ENCODE results near the gene CALHM2. TPM values are rescaled to one million over a fixed set of nuclear protein-coding genes. Genes with fewer than 3 reads are reported as not detected.

Gene CALHM2
- total and polyA plus RNA-seq, 2 experiments from 2014 or later, result 3.2 to 7.9 TPM

DNA sequence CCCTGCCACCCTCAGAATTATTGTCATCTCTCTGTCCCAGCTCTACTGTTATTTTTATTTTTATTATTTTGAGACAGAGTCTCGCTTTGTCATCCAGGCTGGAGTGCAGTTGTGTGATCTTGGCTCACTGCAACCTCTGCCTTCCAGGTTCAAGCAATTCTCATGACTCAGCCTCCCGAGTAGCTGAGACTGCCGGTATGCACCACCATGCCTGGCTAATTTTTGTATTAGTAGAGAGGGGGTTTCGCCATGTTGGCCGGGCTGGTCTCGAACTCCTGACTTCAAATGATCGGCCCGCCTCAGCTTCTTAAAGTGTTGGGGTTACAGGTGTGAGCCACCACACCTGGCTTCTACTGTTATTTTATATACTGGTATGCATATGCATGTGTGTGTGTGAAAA lies 11.0 kb downstream of the CALHM2 start:
- TF ChIP-seq EZH2phosphoT487 (IDR thresholded peaks at IDR 0.05; ENCODE audit: low read depth, severe bottlenecking, unreplicated experiment) (no peak), EZH2 (IDR thresholded peaks at IDR 0.05; ENCODE audit: borderline replicate concordance) (no peak)
- TF ChIP-seq, protein P1, sequence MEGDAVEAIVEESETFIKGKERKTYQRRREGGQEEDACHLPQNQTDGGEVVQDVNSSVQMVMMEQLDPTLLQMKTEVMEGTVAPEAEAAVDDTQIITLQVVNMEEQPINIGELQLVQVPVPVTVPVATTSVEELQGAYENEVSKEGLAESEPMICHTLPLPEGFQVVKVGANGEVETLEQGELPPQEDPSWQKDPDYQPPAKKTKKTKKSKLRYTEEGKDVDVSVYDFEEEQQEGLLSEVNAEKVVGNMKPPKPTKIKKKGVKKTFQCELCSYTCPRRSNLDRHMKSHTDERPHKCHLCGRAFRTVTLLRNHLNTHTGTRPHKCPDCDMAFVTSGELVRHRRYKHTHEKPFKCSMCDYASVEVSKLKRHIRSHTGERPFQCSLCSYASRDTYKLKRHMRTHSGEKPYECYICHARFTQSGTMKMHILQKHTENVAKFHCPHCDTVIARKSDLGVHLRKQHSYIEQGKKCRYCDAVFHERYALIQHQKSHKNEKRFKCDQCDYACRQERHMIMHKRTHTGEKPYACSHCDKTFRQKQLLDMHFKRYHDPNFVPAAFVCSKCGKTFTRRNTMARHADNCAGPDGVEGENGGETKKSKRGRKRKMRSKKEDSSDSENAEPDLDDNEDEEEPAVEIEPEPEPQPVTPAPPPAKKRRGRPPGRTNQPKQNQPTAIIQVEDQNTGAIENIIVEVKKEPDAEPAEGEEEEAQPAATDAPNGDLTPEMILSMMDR (IDR thresholded peaks at IDR 0.05; ENCODE audit: poor library complexity), result no peak
- Histone ChIP-seq H3K27me3 (no peaks in the 10 kb centered on the region), H3K4me1 (ENCODE audit: insufficient read depth) (no peaks in the 10 kb centered on the region), H3K79me2 (no peaks in the 10 kb centered on the region), H3K9me3 (ENCODE audit: low read depth) (no peaks in the 10 kb centered on the region), H3K27ac (no peak overlapping the region), H3K36me3 (replicated peaks; ENCODE audit: insufficient read depth, low read depth) (no peaks in the 10 kb centered on the region), H3K9me2 (replicated peaks; ENCODE audit: insufficient read depth) (no peaks in the 10 kb centered on the region), H3K4me3 (no peak overlapping the region), H4K20me1 (ENCODE audit: insufficient read depth, poor library complexity, severe bottlenecking) (no peaks in the 10 kb centered on the region), H3K4me2 (no peak overlapping the region), H2AFZ (no peak overlapping the region)
- no peak for DNase-seq (ENCODE audit: low spot score)
- 96% methylated on average over 8 of the region's 8 CpGs for WGBS (ENCODE audit: low lambda C conversion rate, missing lambda C conversion rate)

DNA sequence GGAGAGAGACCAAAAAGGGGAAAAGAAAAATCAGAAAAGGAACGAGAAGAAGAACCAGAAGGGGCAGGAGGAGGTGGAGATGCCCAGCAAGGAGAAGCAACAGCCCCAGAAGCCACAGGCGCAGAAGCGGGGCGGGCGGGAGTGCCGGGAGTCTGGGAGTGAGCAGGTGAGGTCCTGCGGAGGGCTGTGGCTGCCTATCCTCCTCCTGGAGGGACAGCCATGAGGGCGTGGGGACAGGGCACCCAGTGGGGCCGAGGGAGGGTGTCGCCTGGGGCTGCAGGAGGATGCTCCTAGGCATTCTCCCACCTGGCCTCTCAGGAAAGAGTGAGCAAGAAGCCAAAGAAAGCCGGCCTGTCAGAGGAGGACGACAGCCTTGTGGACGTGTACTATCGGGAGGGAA lies 11.8 kb downstream of the CALHM2 start:
- Histone ChIP-seq H3K4me3 (no peak overlapping the region), H3K4me2 (no peak overlapping the region), H3K4me1 (ENCODE audit: insufficient read depth) (no peaks in the 10 kb centered on the region), H3K27ac (no peak overlapping the region), H3K9me3 (ENCODE audit: low read depth) (no peaks in the 10 kb centered on the region), H3K79me2 (no peaks in the 10 kb centered on the region), H3K27me3 (no peaks in the 10 kb centered on the region), H2AFZ (no peak overlapping the region), H3K36me3 (replicated peaks; ENCODE audit: insufficient read depth, low read depth) (no peaks in the 10 kb centered on the region), H4K20me1 (ENCODE audit: insufficient read depth, poor library complexity, severe bottlenecking) (no peaks in the 10 kb centered on the region), H3K9me2 (replicated peaks; ENCODE audit: insufficient read depth) (no peaks in the 10 kb centered on the region)
- DNase-seq (ENCODE audit: low spot score), result no peak
- WGBS (ENCODE audit: low lambda C conversion rate, missing lambda C conversion rate), result 94% methylated on average over 10 of the region's 14 CpGs
- TF ChIP-seq EZH2 (IDR thresholded peaks at IDR 0.05; ENCODE audit: borderline replicate concordance), result no peak
- TF ChIP-seq EZH2phosphoT487 (IDR thresholded peaks at IDR 0.05; ENCODE audit: low read depth, severe bottlenecking, unreplicated experiment), result no peak
- TF ChIP-seq, protein P1 (IDR thresholded peaks at IDR 0.05; ENCODE audit: poor library complexity), result no peak

DNA sequence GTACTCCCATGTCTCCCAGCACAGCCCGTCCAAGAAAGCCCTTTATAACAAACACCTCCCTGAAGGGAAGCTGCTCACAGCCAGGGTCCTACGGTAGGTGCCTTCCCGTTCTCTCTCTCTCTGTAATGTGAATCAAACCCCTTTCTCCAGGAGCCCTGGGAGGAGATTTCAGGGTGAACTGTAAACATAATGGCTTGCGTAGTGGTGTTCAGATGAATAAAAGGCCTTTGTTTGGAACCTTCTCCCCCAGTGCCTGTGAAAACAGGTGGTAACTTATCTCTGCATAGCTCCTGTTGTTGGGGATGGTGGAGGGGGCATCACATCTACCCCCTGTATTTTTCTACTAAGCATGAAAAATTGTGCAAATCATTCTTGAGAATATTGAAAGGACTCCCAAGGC lies 12.4 kb downstream of the CALHM2 start:
- no peaks in the 10 kb centered on the region for H3K9me3 ChIP-seq (ENCODE audit: low read depth)
- no peak overlapping the region for H3K4me3 ChIP-seq
- H3K36me3 ChIP-seq (replicated peaks; ENCODE audit: insufficient read depth, low read depth), result no peaks in the 10 kb centered on the region
- no peak overlapping the region for H3K27ac ChIP-seq
- H3K9me2 ChIP-seq (replicated peaks; ENCODE audit: insufficient read depth), result no peaks in the 10 kb centered on the region
- H3K79me2 ChIP-seq, result no peaks in the 10 kb centered on the region
- no peak overlapping the region for H2AFZ ChIP-seq
- no peak overlapping the region for H3K4me2 ChIP-seq
- TF ChIP-seq EZH2phosphoT487 (IDR thresholded peaks at IDR 0.05; ENCODE audit: low read depth, severe bottlenecking, unreplicated experiment) (no peak), EZH2 (IDR thresholded peaks at IDR 0.05; ENCODE audit: borderline replicate concordance) (no peak)
- TF ChIP-seq, protein P1 (IDR thresholded peaks at IDR 0.05; ENCODE audit: poor library complexity), result no peak
- DNase-seq (ENCODE audit: low spot score), result no peak
- H3K27me3 ChIP-seq, result no peaks in the 10 kb centered on the region
- no peaks in the 10 kb centered on the region for H4K20me1 ChIP-seq (ENCODE audit: insufficient read depth, poor library complexity, severe bottlenecking)
- H3K4me1 ChIP-seq (ENCODE audit: insufficient read depth), result no peaks in the 10 kb centered on the region
- WGBS (ENCODE audit: low lambda C conversion rate, missing lambda C conversion rate), result 92% methylated on average over 4 of the region's 4 CpGs

DNA sequence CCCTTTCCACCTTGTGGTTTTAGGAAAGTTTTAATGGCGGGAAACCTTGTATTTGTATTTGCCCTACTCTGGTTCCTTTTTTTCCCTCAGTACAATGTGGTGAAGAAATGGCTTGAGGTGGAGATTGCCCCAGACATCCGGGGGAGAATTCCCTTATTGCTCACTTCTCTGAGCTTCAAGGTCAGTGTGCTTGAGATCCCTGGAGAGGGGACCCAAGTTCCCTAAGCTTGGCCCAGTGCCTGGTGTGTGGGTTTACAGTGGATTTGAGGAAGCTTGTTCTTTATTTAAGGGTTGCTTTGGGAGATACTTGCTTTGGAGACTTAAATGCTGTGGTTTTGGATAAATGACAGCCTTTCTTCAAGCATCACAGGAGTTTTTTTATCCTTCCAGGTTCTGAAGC lies 18.3 kb downstream of the CALHM2 start:
- DNase-seq (ENCODE audit: low spot score), result no peak
- no peak overlapping the region for H2AFZ ChIP-seq
- no peak for TF ChIP-seq EZH2phosphoT487 (IDR thresholded peaks at IDR 0.05; ENCODE audit: low read depth, severe bottlenecking, unreplicated experiment)
- TF ChIP-seq EZH2 (IDR thresholded peaks at IDR 0.05; ENCODE audit: borderline replicate concordance), result no peak
- TF ChIP-seq, protein P1 (IDR thresholded peaks at IDR 0.05; ENCODE audit: poor library complexity), result no peak
- H3K27me3 ChIP-seq, result no peaks in the 10 kb centered on the region
- H3K9me2 ChIP-seq (replicated peaks; ENCODE audit: insufficient read depth), result no peaks in the 10 kb centered on the region
- no peaks in the 10 kb centered on the region for H3K79me2 ChIP-seq
- no peaks in the 10 kb centered on the region for H4K20me1 ChIP-seq (ENCODE audit: insufficient read depth, poor library complexity, severe bottlenecking)
- H3K4me1 ChIP-seq (ENCODE audit: insufficient read depth), result no peaks in the 10 kb centered on the region
- no peaks in the 10 kb centered on the region for H3K36me3 ChIP-seq (replicated peaks; ENCODE audit: insufficient read depth, low read depth)
- no peak overlapping the region for H3K4me2 ChIP-seq
- WGBS (ENCODE audit: low lambda C conversion rate, missing lambda C conversion rate), result 93% methylated on average over 2 of the region's 2 CpGs
- H3K9me3 ChIP-seq (ENCODE audit: low read depth), result no peaks in the 10 kb centered on the region
- H3K4me3 ChIP-seq, result no peak overlapping the region
- H3K27ac ChIP-seq, result no peak overlapping the region
